ENCODE data around the gene DACH2. TPM values are rescaled to one million over a fixed set of nuclear protein-coding genes. Genes with fewer than 3 reads are reported as not detected.

DACH2 gene
- total RNA-seq, 1 experiment from 2014 or later: 1.0 TPM

DNA sequence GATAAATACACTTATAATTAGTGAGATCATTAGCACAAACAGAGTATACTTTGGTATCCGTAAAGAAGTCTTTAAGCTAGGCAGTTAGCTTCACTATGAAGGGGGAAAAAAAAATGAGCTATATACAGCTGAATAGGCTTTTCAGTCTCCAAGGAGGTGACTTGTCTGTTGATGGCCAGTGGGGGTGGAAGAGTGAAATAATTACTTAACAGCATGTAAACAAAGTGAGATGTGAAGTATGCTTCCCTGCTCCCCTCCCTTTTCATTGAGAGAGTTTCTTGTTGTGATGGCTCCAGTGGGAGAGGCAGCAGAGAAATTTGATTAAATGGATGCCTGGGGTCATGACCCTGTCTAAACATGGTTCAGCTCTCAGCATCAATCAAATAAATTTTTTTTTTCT is 180.9 kb downstream of the DACH2 start:
- no peak overlapping the region for H2AK5ac ChIP-seq (ENCODE audit: insufficient read length, low read length)

More for the DNA sequence above, 180.9 kb downstream of the DACH2 start:
- H3T11ph ChIP-seq (ENCODE audit: low read length): no peak overlapping the region
- no peak for DNase-seq
- H4K5ac ChIP-seq (ENCODE audit: insufficient read length, low read depth, low read length): no peak overlapping the region
- H4K8ac ChIP-seq (replicated peaks; ENCODE audit: insufficient read length, low read depth, low read length): no peak overlapping the region
- Mint-ChIP-seq H3K9me3 (peaks cover 5 to 36% of the 10 kb centered on the region in 2 experiments), H3K27me3 (ENCODE audit: low read depth) (no peaks in the 10 kb centered on the region), H3K4me3 (no peak overlapping the region), H3K36me3 (ENCODE audit: insufficient read depth in 1 of 3, low read depth in 3 of 3) (peaks cover 4 to 6% (median 5%) of the 10 kb centered on the region in 3 experiments; a peak in 6 of 7 replicates), H3K27ac (no peak overlapping the region), H3K4me1 (peaks cover 0 to 5% of the 10 kb centered on the region in 2 experiments; a peak in 1 of 4 replicates)
- H3K4ac ChIP-seq (ENCODE audit: low read depth, low read length): no peak overlapping the region
- H3K18ac ChIP-seq (ENCODE audit: insufficient read length, low read depth, low read length): no peak overlapping the region
- H3K23ac ChIP-seq (ENCODE audit: insufficient read length, low read depth, low read length): no peak overlapping the region
- WGBS (ENCODE audit: extremely low coverage, insufficient read length, low lambda C conversion rate): no CpG with 5 or more reads among the region's 1 CpG
- TF ChIP-seq, protein P1, sequence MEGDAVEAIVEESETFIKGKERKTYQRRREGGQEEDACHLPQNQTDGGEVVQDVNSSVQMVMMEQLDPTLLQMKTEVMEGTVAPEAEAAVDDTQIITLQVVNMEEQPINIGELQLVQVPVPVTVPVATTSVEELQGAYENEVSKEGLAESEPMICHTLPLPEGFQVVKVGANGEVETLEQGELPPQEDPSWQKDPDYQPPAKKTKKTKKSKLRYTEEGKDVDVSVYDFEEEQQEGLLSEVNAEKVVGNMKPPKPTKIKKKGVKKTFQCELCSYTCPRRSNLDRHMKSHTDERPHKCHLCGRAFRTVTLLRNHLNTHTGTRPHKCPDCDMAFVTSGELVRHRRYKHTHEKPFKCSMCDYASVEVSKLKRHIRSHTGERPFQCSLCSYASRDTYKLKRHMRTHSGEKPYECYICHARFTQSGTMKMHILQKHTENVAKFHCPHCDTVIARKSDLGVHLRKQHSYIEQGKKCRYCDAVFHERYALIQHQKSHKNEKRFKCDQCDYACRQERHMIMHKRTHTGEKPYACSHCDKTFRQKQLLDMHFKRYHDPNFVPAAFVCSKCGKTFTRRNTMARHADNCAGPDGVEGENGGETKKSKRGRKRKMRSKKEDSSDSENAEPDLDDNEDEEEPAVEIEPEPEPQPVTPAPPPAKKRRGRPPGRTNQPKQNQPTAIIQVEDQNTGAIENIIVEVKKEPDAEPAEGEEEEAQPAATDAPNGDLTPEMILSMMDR (conservative IDR thresholded peaks at IDR 0.05): no peak
- no peak overlapping the region for H3K9ac ChIP-seq (ENCODE audit: extremely low read depth, insufficient read length, low read length)
- H3K14ac ChIP-seq (ENCODE audit: insufficient read depth, low read length): no peak overlapping the region
- no peak overlapping the region for H2AFZ ChIP-seq (ENCODE audit: low read length)
- H3K4me2 ChIP-seq (ENCODE audit: insufficient read depth, insufficient read length, low read length): no peak overlapping the region
- no peak overlapping the region for H2BK5ac ChIP-seq (ENCODE audit: insufficient read length, low read length)
- no peak overlapping the region for H2BK12ac ChIP-seq (ENCODE audit: insufficient read length, low read depth, low read length)
- H4K91ac ChIP-seq (ENCODE audit: insufficient read length, low read depth, low read length): no peak overlapping the region
- no peaks in the 10 kb centered on the region for H3K4me1 ChIP-seq (ENCODE audit: insufficient read depth, low read length)
- H3K27ac ChIP-seq (ENCODE audit: insufficient read length, low read depth, low read length): no peak overlapping the region
- no peak overlapping the region for H2BK15ac ChIP-seq (ENCODE audit: low read depth, low read length)
- no peaks in the 10 kb centered on the region for H3K79me2 ChIP-seq (ENCODE audit: insufficient read depth, low read length)
- peaks cover 6% of the 10 kb centered on the region for H3K9me3 ChIP-seq (ENCODE audit: control insufficient read depth, low read depth, low read length)
- H2BK20ac ChIP-seq (ENCODE audit: low read depth, low read length, poor library complexity, severe bottlenecking): no peak overlapping the region
- H3K23me2 ChIP-seq (ENCODE audit: insufficient read length, low read depth, low read length, poor library complexity, severe bottlenecking): no peaks in the 10 kb centered on the region
- H4K20me1 ChIP-seq (ENCODE audit: control insufficient read depth, insufficient read depth, insufficient read length): no peaks in the 10 kb centered on the region
- no peak overlapping the region for H2BK120ac ChIP-seq (ENCODE audit: low read depth, low read length, poor library complexity, severe bottlenecking)
- no peak overlapping the region for H3K56ac ChIP-seq (ENCODE audit: insufficient read length, low read depth, low read length)
- H3K79me1 ChIP-seq (ENCODE audit: insufficient read depth, low read depth, low read length, poor library complexity, severe bottlenecking): no peaks in the 10 kb centered on the region
- no peaks in the 10 kb centered on the region for H3K27me3 ChIP-seq (ENCODE audit: insufficient read depth, low read length)
